SK-N-SH (cell line): ENCODE measurements around the gene TTC23. TPM values are rescaled to one million over a fixed set of nuclear protein-coding genes. Genes with fewer than 3 reads are reported as not detected.

ENCODE experiments used
- CTCF ChIA-PET: fragments of 300-600, 350-600 bp; formaldehyde crosslinking; extraction: SDS; loops from one replicate; lab custom pipeline; 2021; lab: Yijun Ruan, JAX
- POLR2A ChIA-PET: fragments of 350-600 bp; sonication (Branson Sonifier 250); formaldehyde crosslinking; extraction: SDS; loops from one replicate; lab custom pipeline; 2020; ENCODE audit warnings: antibody characterized with exemption, inconsistent platforms; lab: Yijun Ruan, JAX
- DNase-seq: peaks from one replicate; pipeline ENCODE4 v3.0.0; 2012
- H2AFZ ChIP-seq: fragments of 200-600 bp; sonication (generic); 2 replicates; pipeline ENCODE4 v1.8.1; 2016; ENCODE audit warnings: antibody characterized with exemption, mild to moderate bottlenecking, low read depth
- H3F3A ChIP-seq: fragments of 200-600 bp; sonication (generic); replicated peaks from 2 replicates; pipeline ENCODE3; 2016; ENCODE audit warnings: antibody characterized with exemption, mild to moderate bottlenecking; ENCODE audit not compliant: insufficient read depth
- H3K27ac ChIP-seq, 2 experiments: fragments of 200-500 bp in 1 of 2; fragments of 200-600 bp in 1 of 2; sonication (Bioruptor generic) in 1 of 2; sonication (generic), shearing (Covaris generic) in 1 of 2; 2 replicates each; pipeline versions ENCODE4 v1.5.1 to v1.6.1; 2014 to 2016; ENCODE audit warnings: low read depth in 2 of 2, inconsistent platforms in 1 of 2, low read length in 1 of 2, mild to moderate bottlenecking in 1 of 2, mixed read lengths in 1 of 2
- H3K27me3 ChIP-seq: fragments of 200-600 bp; sonication (generic), shearing (Covaris generic); 2 replicates; pipeline ENCODE4 v1.6.1; 2016; ENCODE audit warnings: mixed run types; ENCODE audit not compliant: insufficient read depth
- H3K36me3 ChIP-seq, 2 experiments: fragments of 200-500 bp in 1 of 2; fragments of 200-600 bp in 1 of 2; sonication (Bioruptor generic) in 1 of 2; sonication (generic) in 1 of 2; replicated peaks in 1 of 2; 2 replicates each; pipeline versions ENCODE3 to v1.5.1; 2014 to 2016; ENCODE audit warnings: low read length in 1 of 2, mild to moderate bottlenecking in 1 of 2; ENCODE audit not compliant: insufficient read depth in 2 of 2, control insufficient read depth in 1 of 2
- H3K4me1 ChIP-seq, 2 experiments: fragments of 200-500 bp in 1 of 2; fragments of 200-600 bp in 1 of 2; sonication (Bioruptor generic) in 1 of 2; sonication (generic), shearing (Covaris generic) in 1 of 2; 2 replicates each; pipeline versions ENCODE4 v1.5.1 to v1.6.1; 2014 to 2016; ENCODE audit warnings: low read depth in 1 of 2, low read length in 1 of 2, mixed run types in 1 of 2; ENCODE audit not compliant: insufficient read depth in 2 of 2, control insufficient read depth in 1 of 2
- H3K4me2 ChIP-seq: fragments of 200-600 bp; sonication (generic), shearing (Covaris generic); 2 replicates; pipeline ENCODE4 v1.6.1; 2017; ENCODE audit warnings: mixed run types
- H3K4me3 ChIP-seq, 2 experiments: fragments of 200-500 bp in 1 of 2; fragments of 200-600 bp in 1 of 2; sonication (Bioruptor generic) in 1 of 2; sonication (generic), shearing (Covaris generic) in 1 of 2; 2 replicates each; pipeline versions ENCODE4 v1.5.1 to v1.8.1; 2014 to 2016; ENCODE audit warnings: low read depth in 2 of 2, inconsistent platforms in 1 of 2, low read length in 1 of 2, mild to moderate bottlenecking in 1 of 2, mixed read lengths in 1 of 2, moderate library complexity in 1 of 2
- H3K79me2 ChIP-seq: fragments of 200-600 bp; sonication (generic); 2 replicates; pipeline ENCODE4 v1.8.1; 2017; ENCODE audit warnings: mild to moderate bottlenecking; ENCODE audit not compliant: insufficient read depth
- H3K9ac ChIP-seq: fragments of 200-600 bp; sonication (generic); 2 replicates; pipeline ENCODE4 v1.6.1; 2017; ENCODE audit warnings: mixed run types
- H3K9me2 ChIP-seq: fragments of 200-600 bp; sonication (generic); 2 replicates; pipeline ENCODE4 v1.6.1; 2017; ENCODE audit warnings: mixed run types
- H3K9me3 ChIP-seq: fragments of 200-600 bp; sonication (generic); 2 replicates; pipeline ENCODE4 v1.6.1; 2017; ENCODE audit warnings: mixed run types, mild to moderate bottlenecking, moderate library complexity
- H4K20me1 ChIP-seq: fragments of 200-600 bp; sonication (generic); 2 replicates; pipeline ENCODE4 v1.6.1; 2017; ENCODE audit warnings: mild to moderate bottlenecking, mixed run types; ENCODE audit not compliant: insufficient read depth
- CHD2 ChIP-seq: fragments of 150-350 bp; IDR thresholded peaks from 2 replicates; pipeline ENCODE4 v1.6.1; 2018; ENCODE audit warnings: low read length; ENCODE audit not compliant: partially characterized antibody
- CTCF ChIP-seq: fragments of 200-600 bp; sonication (generic); IDR thresholded peaks from 2 replicates; pipeline ENCODE4 v1.6.1; 2017; ENCODE audit warnings: antibody characterized with exemption, mild to moderate bottlenecking, moderate library complexity
- ELF1 ChIP-seq: IDR thresholded peaks from 2 replicates; pipeline ENCODE4 v1.4.0; 2012
- EP300 ChIP-seq, 2 experiments: IDR thresholded peaks; 2 replicates each; pipeline versions ENCODE4 v1.4.0 to v1.6.1; 2012; ENCODE audit warnings: borderline replicate concordance in 1 of 2, low read depth in 1 of 2, low read length in 1 of 2
- EZH2phosphoT487 ChIP-seq: fragments of 200-600 bp; sonication (generic); IDR thresholded peaks from 2 replicates; pipeline ENCODE4 v1.6.1; 2017; ENCODE audit warnings: low read depth, mixed run types, mild to moderate bottlenecking, antibody characterized with exemption, moderate library complexity, borderline replicate concordance
- FOXM1 ChIP-seq: IDR thresholded peaks from 2 replicates; pipeline ENCODE4 v1.4.0; 2012; ENCODE audit warnings: low read depth, mild to moderate bottlenecking
- IRF3 ChIP-seq: fragments of 150-350 bp; IDR thresholded peaks from 2 replicates; pipeline ENCODE4 v1.6.1; 2016; ENCODE audit warnings: mild to moderate bottlenecking, low read depth, low read length
- JUND ChIP-seq: IDR thresholded peaks from 2 replicates; pipeline ENCODE4 v1.4.0; 2012
- MAX ChIP-seq: IDR thresholded peaks from 2 replicates; pipeline ENCODE4 v1.4.0; 2012; ENCODE audit warnings: low read depth
- MEF2A ChIP-seq: IDR thresholded peaks from 2 replicates; pipeline ENCODE4 v1.4.0; 2012; ENCODE audit warnings: low read depth, borderline replicate concordance
- PBX3 ChIP-seq: IDR thresholded peaks from 2 replicates; pipeline ENCODE4; 2012
- POLR2AphosphoS5 ChIP-seq: IDR thresholded peaks from 2 replicates; pipeline ENCODE4 v1.6.1; 2012; ENCODE audit warnings: low read depth, low read length
- RAD21 ChIP-seq: IDR thresholded peaks from 2 replicates; pipeline ENCODE4 v1.6.1; 2012; ENCODE audit warnings: mild to moderate bottlenecking, low read length
- REST ChIP-seq: IDR thresholded peaks from 2 replicates; pipeline ENCODE4 v1.6.1; 2012; ENCODE audit warnings: mild to moderate bottlenecking, low read depth, low read length, moderate library complexity
- RXRA ChIP-seq: IDR thresholded peaks from 2 replicates; pipeline ENCODE4 v1.4.0; 2012; ENCODE audit warnings: low read depth, mild to moderate bottlenecking, borderline replicate concordance
- TAF1 ChIP-seq: IDR thresholded peaks from 2 replicates; pipeline ENCODE4 v1.6.1; 2012; ENCODE audit warnings: low read depth, mild to moderate bottlenecking, low read length, moderate library complexity, borderline replicate concordance
- TCF12 ChIP-seq: IDR thresholded peaks from 2 replicates; pipeline ENCODE4 v1.4.0; 2012
- TEAD4 ChIP-seq: IDR thresholded peaks from 2 replicates; pipeline ENCODE4 v1.4.0; 2012; ENCODE audit warnings: mild to moderate bottlenecking, borderline replicate concordance; ENCODE audit not compliant: insufficient read depth
- YY1 ChIP-seq: IDR thresholded peaks from 2 replicates; pipeline ENCODE4 v1.4.0; 2012; ENCODE audit warnings: low read depth, mild to moderate bottlenecking
- WGBS: methylation state at CpG from one replicate; pipeline ENCODE4 v1.1.6; 2017; ENCODE audit warnings: low lambda C conversion rate; 5-methylcytosine and 5-hydroxymethylcytosine counted together
- polyA plus RNA-seq, 3 experiments: library from polyadenylated mRNA; depleted of rRNA; stranded (reverse); fragments of >200 nt; gene quantifications; 2 replicates each; pipeline ENCODE4 v1.2.3, GENCODE V29; 2012

Gene TTC23
- polyA plus RNA-seq, 1 of the 3 experiments (the other 2 are of a cell fraction), result 0.79 TPM

GRCh38 chr15:99224372-99225214, 24.8 kb downstream of the TTC23 start:
- H3K4me1 ChIP-seq, result no peaks in the 10 kb centered on the region
- ChIA-PET POLR2A (interaction anchor here (0.5 to 1.2 kb wide), 2 partner anchors 10 to 27 kb away, joined by 3 read pairs; partner anchors contain the start of gene LRRC28), CTCF (interaction anchor here (0.6 to 2.4 kb wide), 6 partner anchors 11 to 166 kb away, joined by 3 to 10 read pairs (median 5); partner anchors contain the start of genes LRRC28 and SYNM)

GRCh38 chr15:99213187-99213811, 36.1 kb downstream of the TTC23 start:
- WGBS, result 0% methylated on average over 1 of the region's 1 CpG
- ChIA-PET CTCF (interaction anchor here (0.6 to 3.0 kb wide), 28 partner anchors 9 to 471 kb away, joined by 3 to 149 read pairs (median 4); partner anchors contain the start of gene SYNM), POLR2A (no interaction called here)
- H3K4me1 ChIP-seq, result peaks cover 0 to 6% of the 10 kb centered on the region in 2 experiments; a peak in 1 of 4 replicates
- no peak overlapping the region; a peak in 1 of 4 replicates for H3K27ac ChIP-seq
- H3K9ac ChIP-seq, result no peak overlapping the region
- no peaks in the 10 kb centered on the region for H3K36me3 ChIP-seq
- peaks cover 24% of the 10 kb centered on the region for H3F3A ChIP-seq
- H4K20me1 ChIP-seq, result no peaks in the 10 kb centered on the region
- H3K4me3 ChIP-seq, result peak overlapping the region in 1 of 2 experiments; percentile 27; a peak in 1 of 4 replicates
- no peaks in the 10 kb centered on the region for H3K9me3 ChIP-seq
- DNase-seq, result peak; percentile 66
- H3K79me2 ChIP-seq, result no peaks in the 10 kb centered on the region
- no peak overlapping the region for H2AFZ ChIP-seq
- no peak overlapping the region for H3K4me2 ChIP-seq
- no peaks in the 10 kb centered on the region for H3K27me3 ChIP-seq
- H3K9me2 ChIP-seq, result no peaks in the 10 kb centered on the region
- TF ChIP-seq MEF2A, result no peak
- no peak for TF ChIP-seq EZH2phosphoT487
- TF ChIP-seq CHD2, result no peak
- TF ChIP-seq POLR2AphosphoS5, result no peak
- TF ChIP-seq JUND, result no peak
- TF ChIP-seq PBX3, result no peak
- no peak for TF ChIP-seq REST
- no peak for TF ChIP-seq YY1
- TF ChIP-seq ELF1, result no peak
- no peak for TF ChIP-seq RXRA
- TF ChIP-seq TAF1, result no peak
- TF ChIP-seq MAX, result no peak
- no peak for TF ChIP-seq TEAD4
- no peak for TF ChIP-seq IRF3
- TF ChIP-seq CTCF, result peak; percentile 96

More at GRCh38 chr15:99224372-99225214, 24.8 kb downstream of the TTC23 start:
- no peak for DNase-seq
- Histone ChIP-seq H3K4me3 (no peak overlapping the region), H3K9me3 (no peaks in the 10 kb centered on the region), H3K27me3 (no peaks in the 10 kb centered on the region), H3K27ac (no peak overlapping the region), H3K79me2 (no peaks in the 10 kb centered on the region; the same call in 1 of the 2 replicates), H2AFZ (no peak overlapping the region), H3K9me2 (no peaks in the 10 kb centered on the region), H3F3A (no peaks in the 10 kb centered on the region), H3K4me2 (no peak overlapping the region), H3K36me3 (peaks cover 0 to 5% of the 10 kb centered on the region in 2 experiments), H3K9ac (no peak overlapping the region), H4K20me1 (no peaks in the 10 kb centered on the region)
- 85% methylated on average over 6 of the region's 6 CpGs for whole genome bisulfite sequencing
- no peak for TF ChIP-seq RAD21
- no peak for TF ChIP-seq FOXM1
- no peak for TF ChIP-seq TCF12
- no peak for TF ChIP-seq JUND
- no peak for TF ChIP-seq EP300 (IDR thresholded peaks at IDR 0.05; ENCODE audit: borderline replicate concordance in 1 of 2, low read depth in 1 of 2, low read length in 1 of 2)
